Fibroblast of mammary gland (primary cell): ENCODE results near the gene RAPGEF2.
"Not testable (repeated sequence)": the region's sequence is repeated elsewhere in the genome, so short reads cannot be mapped to it uniquely, and the experiment has no call there.

Source experiments
- DNase-seq: peaks from one replicate; pipeline ENCODE4 v3.0.0-alpha.2; 2010; ENCODE audit warnings: low read depth
- H3K4me3 ChIP-seq: 2 replicates; pipeline ENCODE4 v1.5.1; 2011; ENCODE audit warnings: low read depth, mild to moderate bottlenecking, low read length, moderate library complexity; ENCODE audit not compliant: control insufficient read depth
- CTCF ChIP-seq: conservative IDR thresholded peaks from 2 replicates; pipeline ENCODE4 v1.5.1; 2011; ENCODE audit warnings: low read depth, low read length, inconsistent platforms; ENCODE audit not compliant: control insufficient read depth, insufficient read depth

Gene RAPGEF2

GRCh38 chr4:159086606-159087005 is 16.3 kb upstream of the RAPGEF2 start:
- no peak for DNase-seq
- TF ChIP-seq CTCF, result no peak
- no peak overlapping the region for H3K4me3 ChIP-seq

DNA sequence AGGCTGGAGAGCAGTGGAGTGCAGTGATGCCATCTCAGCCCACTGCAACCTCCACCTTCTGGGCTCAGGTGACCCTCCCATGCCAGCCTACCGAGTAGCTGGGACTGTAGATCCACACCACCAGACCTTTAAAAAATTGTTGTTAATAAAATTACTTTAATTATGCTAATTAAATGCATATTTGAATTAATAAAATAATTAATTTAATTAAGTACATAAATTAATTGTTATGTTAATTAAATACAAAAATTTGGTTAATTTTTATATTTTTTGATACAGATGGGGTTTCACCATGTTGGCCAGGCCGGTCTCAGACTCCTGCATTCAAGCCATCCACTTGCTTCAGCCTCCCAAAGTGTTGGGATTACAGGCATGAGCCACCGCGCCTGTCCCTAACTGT is 12.6 kb upstream of the RAPGEF2 start:
- TF ChIP-seq CTCF, result no peak
- DNase-seq, result no peak
- no peak overlapping the region for H3K4me3 ChIP-seq

DNA sequence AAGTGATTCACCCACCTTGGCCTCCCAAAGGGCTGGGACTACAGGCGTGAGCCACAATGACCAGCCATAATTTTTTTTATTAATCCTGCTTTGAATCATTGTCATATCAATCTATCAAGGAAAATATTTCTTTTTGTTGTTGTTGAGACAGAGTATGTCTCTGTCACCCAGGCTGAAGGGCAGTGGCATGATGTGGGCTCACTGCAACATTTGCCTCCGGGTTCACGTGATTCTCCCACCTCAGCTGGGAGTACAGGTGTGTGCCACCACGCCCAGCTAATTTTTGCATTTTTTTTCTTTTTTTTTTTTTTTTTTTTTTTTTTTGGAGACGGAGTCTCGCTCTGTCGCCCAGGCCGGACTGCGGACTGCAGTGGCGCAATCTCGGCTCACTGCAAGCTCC is 8.7 kb upstream of the RAPGEF2 start:
- not testable (repeated sequence) for H3K4me3 ChIP-seq, DNase-seq

DNA sequence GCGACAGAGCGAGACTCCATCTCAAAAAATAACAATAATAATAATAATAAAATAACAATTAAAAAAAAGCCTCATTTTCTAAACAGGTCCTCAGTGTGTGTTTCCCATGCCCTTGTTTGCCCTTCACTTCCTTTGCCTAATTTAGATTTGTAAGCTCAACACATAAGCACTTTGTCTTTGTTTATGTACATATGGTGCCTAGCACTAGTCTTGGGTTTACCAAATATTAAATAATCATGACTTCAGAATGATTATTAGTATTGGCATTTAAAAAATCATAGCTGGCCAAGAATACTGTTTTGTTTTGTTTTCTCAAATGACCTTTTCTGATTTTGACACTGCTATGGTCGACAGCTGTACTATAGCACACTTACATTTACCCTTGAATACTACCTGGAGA is 6.4 kb upstream of the RAPGEF2 start:
- TF ChIP-seq CTCF, result no peak
- no peak for DNase-seq
- no peak overlapping the region for H3K4me3 ChIP-seq

- H3K4me3 ChIP-seq, result no peak overlapping the region
- no peak for TF ChIP-seq CTCF
- no peak for DNase-seq
These were observed 5.7 kb upstream of the RAPGEF2 start for GRCh38 chr4:159097144-159097543.

DNA sequence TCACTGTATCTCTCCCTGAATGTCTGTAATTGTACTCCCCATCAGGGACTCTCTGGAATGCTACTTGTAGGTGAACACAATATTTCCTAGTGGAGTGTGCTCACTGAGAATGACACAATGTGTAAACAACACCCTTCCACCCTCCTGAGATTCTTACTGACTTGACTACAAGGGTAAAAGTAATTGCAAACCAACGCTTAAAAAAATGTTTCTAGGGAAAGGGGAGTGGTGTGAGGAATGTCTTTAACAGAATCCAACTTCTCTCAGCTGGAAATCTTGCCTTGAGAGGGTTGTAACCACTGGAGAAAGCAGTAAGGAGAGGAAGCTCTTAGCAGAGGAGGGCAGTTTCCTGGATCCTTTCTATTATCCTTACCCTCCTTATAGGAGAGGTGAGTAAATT is 5.1 kb upstream of the RAPGEF2 start:
- DNase-seq, result no peak
- no peak overlapping the region for H3K4me3 ChIP-seq
- TF ChIP-seq CTCF, result no peak

GRCh38 chr4:159098482-159099127 is 4.3 kb upstream of the RAPGEF2 start:
- no peak for DNase-seq
- no peak for TF ChIP-seq CTCF
- no peak overlapping the region for H3K4me3 ChIP-seq
